SJSA1 (cell line): ENCODE results near the gene ZNF532. TPM values are rescaled to one million over a fixed set of nuclear protein-coding genes. Genes with fewer than 3 reads are reported as not detected.

Experiments used
- DNase-seq, 2 experiments: peaks; one replicate each; pipeline ENCODE4 v3.0.0-alpha.2; 2015 to 2020; ENCODE audit warnings: low spot score in 2 of 2, low read depth in 1 of 2
- H3K27ac ChIP-seq: fragments of 250-450 bp; sonication (Bioruptor Pico); 2 replicates; pipeline ENCODE4 v1.5.1; 2020; ENCODE audit warnings: mild to moderate bottlenecking, moderate library complexity
- H3K27me3 ChIP-seq: fragments of 250-450 bp; sonication (Bioruptor Pico); replicated peaks from 2 replicates; pipeline ENCODE4 v1.5.1; 2020; ENCODE audit warnings: mild to moderate bottlenecking, moderate library complexity
- H3K36me3 ChIP-seq: fragments of 250-450 bp; sonication (Bioruptor Pico); 2 replicates; pipeline ENCODE4 v1.5.1; 2020; ENCODE audit warnings: mild to moderate bottlenecking
- H3K4me1 ChIP-seq: fragments of 250-450 bp; sonication (Bioruptor Pico); replicated peaks from 2 replicates; pipeline ENCODE4 v1.6.1; 2021; ENCODE audit warnings: mild to moderate bottlenecking
- H3K4me3 ChIP-seq: fragments of 250-450 bp; sonication (Bioruptor Pico); 2 replicates; pipeline ENCODE4 v1.5.1; 2020; ENCODE audit warnings: mild to moderate bottlenecking
- H3K9me3 ChIP-seq: fragments of 250-450 bp; sonication (Bioruptor Pico); replicated peaks from 2 replicates; pipeline ENCODE4 v1.5.1; 2020; ENCODE audit warnings: mild to moderate bottlenecking
- total RNA-seq: library from RNA; depleted of rRNA; stranded (reverse); fragments of >200 nt; shearing (Covaris generic); gene quantifications from 2 replicates; pipeline ENCODE4 v1.2.3, GENCODE V29; 2014

ZNF532 gene
- total RNA-seq, 1 experiment from 2014 or later, result 52.6 TPM

DNA sequence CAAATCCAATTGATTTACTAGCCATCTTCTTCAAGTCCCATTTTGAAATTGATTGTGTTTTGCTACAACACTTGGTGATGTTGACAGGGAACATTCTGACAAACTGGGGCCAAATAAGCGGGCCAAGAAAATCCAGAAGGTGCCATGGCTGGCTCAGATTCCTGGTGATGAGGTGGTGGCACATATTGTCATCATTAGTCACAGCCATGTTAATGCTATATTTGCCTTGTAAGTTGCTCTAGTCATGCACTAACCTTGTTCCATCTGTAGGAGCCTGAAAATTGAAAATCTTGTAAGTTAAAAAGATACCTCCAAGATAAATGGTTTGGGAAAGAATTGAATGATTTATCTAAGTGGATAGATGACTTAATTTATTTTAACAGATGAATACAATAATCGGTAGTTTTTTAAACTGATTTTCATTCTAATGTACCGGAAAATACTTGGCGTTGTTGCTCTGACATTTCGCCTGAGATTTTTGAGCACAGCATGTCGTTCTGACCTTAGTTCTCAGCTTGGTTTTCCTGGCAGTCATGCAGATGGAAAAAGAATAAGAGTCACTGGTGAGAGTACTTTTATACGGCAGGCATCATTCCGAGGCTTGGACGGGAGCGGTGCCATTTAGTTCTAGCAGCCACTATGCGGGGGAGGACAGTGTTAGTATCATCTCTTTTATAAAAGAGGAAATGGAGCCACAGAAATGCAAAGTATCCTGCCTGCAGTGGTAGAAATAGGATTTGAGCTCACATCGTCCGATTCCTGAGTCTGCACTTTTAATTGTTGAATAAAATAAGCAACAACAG, 133.9 kb downstream of the ZNF532 start:
- H3K4me1 ChIP-seq, result peaks cover 46% of the 10 kb centered on the region
- peak overlapping the region; percentile 78 for H3K27ac ChIP-seq
- H3K27me3 ChIP-seq, result no peaks in the 10 kb centered on the region
- no peaks in the 10 kb centered on the region for H3K36me3 ChIP-seq
- DNase-seq, result peak; percentile 52 to 60
- peak overlapping the region; percentile 1; the same call in 1 of the 2 replicates for H3K4me3 ChIP-seq
- H3K9me3 ChIP-seq, result no peaks in the 10 kb centered on the region

DNA sequence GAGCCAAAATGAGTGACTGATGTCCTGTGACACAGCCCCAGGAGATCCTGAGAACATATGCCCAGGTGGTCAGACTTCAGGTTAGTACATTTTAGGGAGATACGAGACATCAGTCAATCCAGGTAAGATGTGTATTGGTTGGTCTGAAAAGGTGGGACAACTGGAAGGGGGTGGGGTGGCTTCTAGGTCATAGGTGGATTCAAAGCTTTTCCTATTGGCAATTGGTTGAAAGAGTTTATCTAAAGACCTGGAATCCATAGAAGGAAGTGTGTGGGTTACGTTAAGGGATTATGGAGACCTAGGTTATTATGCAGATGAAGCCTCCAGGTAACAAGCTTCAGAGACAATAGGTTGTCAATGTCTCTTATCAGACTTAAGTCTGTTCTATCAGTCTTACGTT, 136.5 kb downstream of the ZNF532 start:
- no peaks in the 10 kb centered on the region for H3K36me3 ChIP-seq
- H3K9me3 ChIP-seq, result no peaks in the 10 kb centered on the region
- H3K27me3 ChIP-seq, result no peaks in the 10 kb centered on the region
- DNase-seq, result no peak
- H3K27ac ChIP-seq, result no peak overlapping the region
- H3K4me3 ChIP-seq, result no peak overlapping the region
- H3K4me1 ChIP-seq, result peaks cover 42% of the 10 kb centered on the region

DNA sequence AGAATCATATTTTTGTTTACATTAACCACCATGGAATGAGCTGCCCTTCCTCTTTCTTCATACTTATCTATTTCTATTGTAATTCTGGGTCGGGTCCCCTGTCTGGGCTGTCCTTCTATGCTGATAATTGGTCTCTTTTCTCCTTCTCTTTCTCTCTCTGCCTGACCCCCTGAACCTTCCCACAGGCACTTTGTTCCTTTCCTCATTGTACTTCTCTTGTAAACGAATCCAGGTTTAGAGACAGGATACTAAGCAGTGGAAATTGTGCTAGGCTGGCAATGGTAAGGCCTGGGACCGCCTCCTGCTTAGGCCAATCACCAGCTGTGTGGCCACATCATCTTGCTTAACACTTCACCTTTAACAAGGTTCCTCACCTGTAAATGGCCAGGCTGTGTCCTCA, 137.0 kb downstream of the ZNF532 start:
- H3K27ac ChIP-seq, result no peak overlapping the region
- no peaks in the 10 kb centered on the region for H3K27me3 ChIP-seq
- 0 out of 2 replicates have a peak, but pooled peaks cover 2% of the 10 kb centered on the region for H3K9me3 ChIP-seq
- H3K4me3 ChIP-seq, result no peak overlapping the region
- peaks cover 36% of the 10 kb centered on the region for H3K4me1 ChIP-seq
- no peaks in the 10 kb centered on the region for H3K36me3 ChIP-seq
- no peak for DNase-seq

DNA sequence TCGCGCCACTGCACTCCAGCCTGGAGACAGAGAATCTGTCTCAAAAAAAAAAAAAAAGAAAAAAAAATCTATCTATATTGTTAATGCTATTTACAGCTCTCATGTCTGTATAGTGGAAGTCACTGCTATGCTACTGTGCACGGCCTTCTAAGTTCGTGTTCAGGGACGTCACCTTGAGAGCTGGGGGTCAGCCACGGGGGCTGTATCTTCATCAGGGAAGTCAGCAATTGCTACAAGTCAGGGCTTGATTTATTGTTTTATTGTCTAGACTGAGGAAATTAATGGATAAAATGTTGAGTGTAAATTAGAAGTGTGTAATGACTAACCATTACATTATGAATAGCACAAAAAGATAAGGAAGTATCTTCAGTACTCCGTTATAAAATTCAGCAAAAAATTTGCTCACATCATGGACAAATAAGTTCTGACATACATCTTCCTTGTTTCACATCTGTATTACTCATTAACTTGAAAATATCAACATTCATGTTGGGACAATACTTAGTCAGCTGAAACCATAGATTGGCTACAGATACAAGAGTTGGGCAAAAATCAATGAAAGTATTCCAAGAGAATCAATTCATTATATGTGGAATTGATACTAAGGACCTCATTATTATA, 138.4 kb downstream of the ZNF532 start:
- Histone ChIP-seq H3K9me3 (0 out of 2 replicates have a peak, but pooled peaks cover 2% of the 10 kb centered on the region), H3K27ac (no peak overlapping the region), H3K4me3 (no peak overlapping the region), H3K4me1 (peaks cover 23% of the 10 kb centered on the region), H3K27me3 (no peaks in the 10 kb centered on the region), H3K36me3 (no peaks in the 10 kb centered on the region)
- DNase-seq, result no peak

DNA sequence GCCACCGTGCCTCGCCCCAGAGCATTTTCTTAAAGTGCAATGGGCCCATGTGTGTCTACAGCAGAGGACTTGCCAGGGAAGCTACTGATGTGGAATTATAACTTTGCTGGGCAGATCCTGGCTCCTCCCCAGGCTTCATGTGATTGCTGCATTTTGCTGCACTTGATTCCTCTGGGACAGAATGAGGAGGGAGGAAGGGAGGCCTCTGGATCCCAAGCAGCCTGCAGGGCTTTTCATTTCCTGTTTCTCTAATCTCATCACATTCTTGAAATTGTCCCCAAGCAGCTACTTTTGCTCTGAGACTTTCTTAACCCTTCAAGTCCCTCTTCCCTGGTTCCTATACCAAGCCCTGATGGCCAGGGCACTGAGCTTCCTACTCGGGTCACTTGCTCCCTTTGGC, 140.6 kb downstream of the ZNF532 start:
- Histone ChIP-seq H3K4me1 (peaks cover 17% of the 10 kb centered on the region), H3K27ac (no peak overlapping the region), H3K4me3 (no peak overlapping the region), H3K27me3 (no peaks in the 10 kb centered on the region), H3K36me3 (no peaks in the 10 kb centered on the region), H3K9me3 (0 out of 2 replicates have a peak, but pooled peaks cover 2% of the 10 kb centered on the region)
- peak in 1 of 2 experiments; percentile 40 for DNase-seq

GRCh38 chr18:59006461-59007067, 141.9 kb downstream of the ZNF532 start:
- no peak overlapping the region for H3K27ac ChIP-seq
- H3K36me3 ChIP-seq, result no peaks in the 10 kb centered on the region
- 0 out of 2 replicates have a peak, but pooled peaks cover 2% of the 10 kb centered on the region for H3K9me3 ChIP-seq
- DNase-seq, result no peak
- H3K27me3 ChIP-seq, result no peaks in the 10 kb centered on the region
- peaks cover 17% of the 10 kb centered on the region for H3K4me1 ChIP-seq
- H3K4me3 ChIP-seq, result no peak overlapping the region

DNA sequence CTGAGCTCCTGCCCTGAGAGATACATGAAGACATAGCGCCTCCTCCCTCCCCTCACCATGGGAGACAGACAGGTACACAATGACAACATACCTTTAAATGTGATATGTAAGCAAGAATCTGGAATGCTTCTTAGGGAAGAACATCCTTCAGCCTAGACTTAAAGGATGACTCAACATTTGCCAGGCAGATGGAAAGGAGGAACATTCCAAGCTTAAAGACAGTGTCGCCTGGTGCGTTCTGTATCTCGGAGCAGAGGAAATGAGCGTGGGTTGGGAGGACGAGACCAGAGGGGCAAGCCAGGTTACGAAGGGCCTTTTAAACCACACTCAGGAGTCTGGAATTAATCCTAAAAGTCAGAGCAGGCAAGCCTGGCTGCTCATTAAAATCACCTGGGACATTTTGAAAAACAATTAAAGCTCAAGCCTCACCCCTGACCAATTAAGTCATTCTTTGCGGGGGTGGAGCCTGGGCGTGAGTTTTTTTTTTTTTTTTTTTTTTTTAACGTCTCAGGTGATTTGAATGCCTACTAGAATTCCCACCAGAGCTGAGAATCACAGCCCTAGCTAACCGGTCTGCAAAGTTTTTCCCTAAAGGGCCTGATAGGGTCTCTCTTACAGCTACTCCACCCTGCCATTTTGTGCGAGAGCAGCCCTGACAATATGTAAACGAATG, 143.8 kb downstream of the ZNF532 start:
- Histone ChIP-seq H3K9me3 (0 out of 2 replicates have a peak, but pooled peaks cover 2% of the 10 kb centered on the region), H3K4me1 (peaks cover 17% of the 10 kb centered on the region), H3K27ac (no peak overlapping the region), H3K4me3 (no peak overlapping the region), H3K36me3 (no peaks in the 10 kb centered on the region), H3K27me3 (no peaks in the 10 kb centered on the region)
- peak; percentile 44 to 48 for DNase-seq

DNA sequence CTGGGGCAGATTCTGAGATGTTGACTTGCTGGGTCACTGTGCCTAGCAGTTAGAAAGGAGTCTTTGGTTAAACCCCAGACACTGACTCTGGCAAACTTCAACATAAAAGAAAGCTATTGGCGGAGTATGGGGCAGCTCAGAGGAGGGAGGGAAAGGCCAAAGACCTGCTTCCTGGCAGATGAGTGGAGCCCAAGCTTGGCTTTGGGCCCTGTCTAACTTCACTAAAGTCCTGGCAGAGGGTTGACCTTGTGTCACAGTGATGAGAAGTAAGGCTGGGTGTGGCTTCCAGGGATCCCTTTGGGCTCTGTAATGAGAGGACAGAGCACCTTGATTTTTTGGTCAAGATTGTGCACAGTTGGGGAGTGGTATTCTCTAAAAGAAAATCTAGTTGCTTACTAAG, 145.2 kb downstream of the ZNF532 start:
- H3K9me3 ChIP-seq, result 0 out of 2 replicates have a peak, but pooled peaks cover 2% of the 10 kb centered on the region
- no peaks in the 10 kb centered on the region for H3K27me3 ChIP-seq
- DNase-seq, result no peak
- no peak overlapping the region for H3K27ac ChIP-seq
- no peak overlapping the region for H3K4me3 ChIP-seq
- H3K4me1 ChIP-seq, result peaks cover 17% of the 10 kb centered on the region
- no peaks in the 10 kb centered on the region for H3K36me3 ChIP-seq

DNA sequence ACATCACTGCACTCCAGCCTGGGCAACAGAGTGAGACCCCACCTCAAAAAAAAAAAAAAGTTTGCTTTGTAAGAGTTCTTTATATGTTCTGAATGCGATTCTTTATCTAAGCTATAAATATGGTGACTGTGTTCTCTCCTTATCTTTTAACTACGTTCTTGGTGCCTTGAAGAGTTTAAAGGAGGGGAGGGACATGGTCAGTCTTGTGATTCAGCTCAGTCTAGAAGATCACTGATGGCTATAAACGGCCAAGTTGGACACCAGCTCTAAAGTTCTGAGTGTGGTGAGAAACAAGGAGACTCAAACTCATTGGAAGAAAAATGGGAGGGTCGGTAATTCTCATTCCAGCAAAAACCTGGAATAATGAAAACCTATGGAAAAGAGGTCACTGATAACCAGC, 146.6 kb downstream of the ZNF532 start:
- no peak overlapping the region for H3K4me3 ChIP-seq
- peaks cover 6% of the 10 kb centered on the region for H3K4me1 ChIP-seq
- no peaks in the 10 kb centered on the region for H3K36me3 ChIP-seq
- no peak overlapping the region for H3K27ac ChIP-seq
- DNase-seq, result no peak
- H3K9me3 ChIP-seq, result 0 out of 2 replicates have a peak, but pooled peaks cover 2% of the 10 kb centered on the region
- no peaks in the 10 kb centered on the region for H3K27me3 ChIP-seq

DNA sequence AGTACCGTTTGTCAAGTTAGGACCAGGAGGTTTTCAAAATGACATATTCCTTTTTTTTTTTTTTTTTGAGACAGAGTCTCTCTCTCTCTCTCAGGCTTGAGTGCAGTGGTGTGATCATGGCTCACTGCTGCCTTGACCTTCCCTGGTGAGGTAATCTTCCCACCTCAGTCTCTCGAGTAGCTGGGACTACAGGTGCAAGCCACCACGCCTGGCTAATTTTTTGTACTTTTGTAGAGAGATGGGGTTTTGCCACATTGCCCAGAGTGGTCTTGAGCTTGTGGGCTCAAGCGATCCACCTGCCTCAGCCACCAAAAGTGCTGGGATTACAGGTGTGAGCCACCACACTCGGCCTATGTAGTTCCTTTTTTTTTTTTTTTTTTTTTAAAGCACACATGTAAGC, 147.1 kb downstream of the ZNF532 start:
- Histone ChIP-seq H3K27ac (no peak overlapping the region), H3K9me3 (no peaks in the 10 kb centered on the region), H3K36me3 (no peaks in the 10 kb centered on the region), H3K4me1 (peaks cover 6% of the 10 kb centered on the region), H3K4me3 (no peak overlapping the region), H3K27me3 (no peaks in the 10 kb centered on the region)
- no peak for DNase-seq

- DNase-seq, result no peak
- Histone ChIP-seq H3K4me1 (peaks cover 5% of the 10 kb centered on the region), H3K9me3 (no peaks in the 10 kb centered on the region), H3K27ac (no peak overlapping the region), H3K36me3 (no peaks in the 10 kb centered on the region), H3K4me3 (no peak overlapping the region), H3K27me3 (no peaks in the 10 kb centered on the region)
Observed at GRCh38 chr18:59012815-59013705, 148.4 kb downstream of the ZNF532 start.

DNA sequence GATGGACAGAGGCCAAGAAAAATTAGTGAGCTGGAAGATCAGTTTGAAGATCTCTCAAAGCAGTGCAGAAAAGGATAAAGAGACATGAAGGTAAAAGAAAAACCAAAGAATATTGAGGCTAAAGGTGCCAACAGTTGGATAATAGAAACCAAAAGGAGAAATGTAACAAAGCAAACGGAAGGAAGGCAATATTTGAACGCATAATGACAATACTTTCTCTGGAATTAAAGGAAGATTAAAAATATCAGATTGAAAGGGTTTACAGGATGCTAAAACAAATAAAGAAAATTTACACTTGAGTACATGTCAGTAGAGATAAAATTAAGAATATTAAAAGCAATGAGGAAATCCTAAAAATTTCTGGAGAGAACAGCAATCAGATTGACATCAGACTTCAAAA, 149.1 kb downstream of the ZNF532 start:
- H3K27ac ChIP-seq, result no peak overlapping the region
- H3K4me1 ChIP-seq, result no peaks in the 10 kb centered on the region; the same call in 1 of the 2 replicates
- no peaks in the 10 kb centered on the region for H3K27me3 ChIP-seq
- H3K4me3 ChIP-seq, result no peak overlapping the region
- H3K9me3 ChIP-seq, result no peaks in the 10 kb centered on the region
- no peak for DNase-seq
- no peaks in the 10 kb centered on the region for H3K36me3 ChIP-seq
